ENCODE data around the gene SUSD3.

DNA sequence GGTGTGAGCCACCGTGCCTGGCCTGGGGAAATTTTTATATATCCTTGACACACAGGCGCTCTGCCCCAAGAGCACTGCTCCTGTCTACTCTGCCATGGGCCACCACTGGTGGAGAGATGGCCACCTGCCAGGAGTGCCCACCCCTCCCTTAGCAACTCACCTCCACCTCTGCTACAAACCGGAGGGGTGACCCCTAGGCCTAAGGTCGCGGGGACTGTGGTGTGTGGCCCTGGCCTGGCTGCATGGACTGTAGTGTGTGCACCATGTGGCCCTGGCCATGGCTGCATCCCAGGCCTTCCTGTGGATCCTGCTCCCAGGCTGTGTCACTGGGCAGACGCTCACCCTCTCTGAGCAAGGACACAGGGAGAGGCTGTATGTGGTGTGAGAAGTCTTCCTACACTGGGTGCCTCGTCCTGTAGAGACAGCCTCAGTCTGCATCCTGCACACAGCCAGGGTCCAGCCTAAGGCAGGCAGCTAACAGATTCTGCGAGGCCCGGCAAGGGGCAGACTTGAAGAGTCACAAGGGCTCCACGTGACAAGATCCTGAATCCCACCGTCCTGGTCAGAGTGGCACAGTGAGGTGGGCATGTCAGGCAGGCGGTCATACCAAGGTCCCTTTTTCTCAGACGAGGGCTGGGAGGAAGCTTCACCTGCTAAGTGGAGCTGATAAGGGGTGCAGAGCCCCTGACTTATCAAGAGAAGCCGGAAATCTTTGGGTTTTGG is 65.2 kb downstream of the SUSD3 start:
- TF ChIP-seq CTCF (IDR thresholded peaks at IDR 0.05; ENCODE audit: low read depth, low read length) (no peak), EZH2phosphoT487 (IDR thresholded peaks at IDR 0.05; ENCODE audit: low read depth) (no peak)
